Astrocyte of the cerebellum (primary cell): ENCODE data around the gene SNX14.

Experiments
- DNase-seq: peaks from one replicate; pipeline ENCODE4 v3.0.0-alpha.2; 2011; ENCODE audit warnings: low read depth
- H3K4me3 ChIP-seq: 2 replicates; pipeline ENCODE4 v1.5.1; 2011; ENCODE audit warnings: mild to moderate bottlenecking, low read depth, low read length, moderate library complexity
- in situ Hi-C: cut with HindIII; loops from 2 replicates; pipeline ENCODE4 v1.10.0; 2017; ENCODE audit warnings: low sequenced_read_pairs
- TF ChIP-seq, protein P1 (sequence below): IDR thresholded peaks from 2 replicates; pipeline ENCODE4 v1.5.1; 2012; ENCODE audit warnings: low read length, low read depth, moderate library complexity, mild to moderate bottlenecking; ENCODE audit errors: missing control alignments

SNX14 gene

DNA sequence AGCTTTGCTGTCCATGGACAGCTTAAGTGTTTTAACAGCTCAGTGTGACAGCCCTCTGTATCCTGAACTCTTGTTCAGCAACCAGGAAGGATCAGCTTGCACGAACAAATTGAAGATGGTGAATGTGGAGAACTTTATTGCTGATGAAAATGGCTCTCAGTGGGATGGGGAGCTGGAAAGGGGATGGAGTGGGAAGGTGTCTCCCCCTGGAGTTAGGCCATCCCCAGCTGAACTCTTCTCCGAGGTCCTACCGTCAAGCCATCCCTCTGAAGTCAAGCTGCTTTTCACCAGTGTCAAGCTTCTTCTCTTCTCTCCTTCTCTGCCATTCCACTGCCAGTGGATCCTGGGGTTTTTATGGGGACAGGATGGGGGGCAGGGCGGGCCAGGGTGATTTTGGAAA, 117.1 kb downstream of the SNX14 start:
- H3K4me3 ChIP-seq, result no peak overlapping the region
- no peak for DNase-seq
- in situ Hi-C loops, result no loop called here
- TF ChIP-seq, protein P1, sequence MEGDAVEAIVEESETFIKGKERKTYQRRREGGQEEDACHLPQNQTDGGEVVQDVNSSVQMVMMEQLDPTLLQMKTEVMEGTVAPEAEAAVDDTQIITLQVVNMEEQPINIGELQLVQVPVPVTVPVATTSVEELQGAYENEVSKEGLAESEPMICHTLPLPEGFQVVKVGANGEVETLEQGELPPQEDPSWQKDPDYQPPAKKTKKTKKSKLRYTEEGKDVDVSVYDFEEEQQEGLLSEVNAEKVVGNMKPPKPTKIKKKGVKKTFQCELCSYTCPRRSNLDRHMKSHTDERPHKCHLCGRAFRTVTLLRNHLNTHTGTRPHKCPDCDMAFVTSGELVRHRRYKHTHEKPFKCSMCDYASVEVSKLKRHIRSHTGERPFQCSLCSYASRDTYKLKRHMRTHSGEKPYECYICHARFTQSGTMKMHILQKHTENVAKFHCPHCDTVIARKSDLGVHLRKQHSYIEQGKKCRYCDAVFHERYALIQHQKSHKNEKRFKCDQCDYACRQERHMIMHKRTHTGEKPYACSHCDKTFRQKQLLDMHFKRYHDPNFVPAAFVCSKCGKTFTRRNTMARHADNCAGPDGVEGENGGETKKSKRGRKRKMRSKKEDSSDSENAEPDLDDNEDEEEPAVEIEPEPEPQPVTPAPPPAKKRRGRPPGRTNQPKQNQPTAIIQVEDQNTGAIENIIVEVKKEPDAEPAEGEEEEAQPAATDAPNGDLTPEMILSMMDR, result no peak

- H3K4me3 ChIP-seq, result no peak overlapping the region
- TF ChIP-seq, protein P1, result no peak
- in situ Hi-C loops, result no loop called here
- DNase-seq, result no peak
Measured at GRCh38 chr6:85473748-85474147, 119.9 kb downstream of the SNX14 start.

- TF ChIP-seq, protein P1, result no peak
- no peak for DNase-seq
- in situ Hi-C loops, result no loop called here
- H3K4me3 ChIP-seq, result no peak overlapping the region
Measured at GRCh38 chr6:85472744-85473143, 120.9 kb downstream of the SNX14 start.

DNA sequence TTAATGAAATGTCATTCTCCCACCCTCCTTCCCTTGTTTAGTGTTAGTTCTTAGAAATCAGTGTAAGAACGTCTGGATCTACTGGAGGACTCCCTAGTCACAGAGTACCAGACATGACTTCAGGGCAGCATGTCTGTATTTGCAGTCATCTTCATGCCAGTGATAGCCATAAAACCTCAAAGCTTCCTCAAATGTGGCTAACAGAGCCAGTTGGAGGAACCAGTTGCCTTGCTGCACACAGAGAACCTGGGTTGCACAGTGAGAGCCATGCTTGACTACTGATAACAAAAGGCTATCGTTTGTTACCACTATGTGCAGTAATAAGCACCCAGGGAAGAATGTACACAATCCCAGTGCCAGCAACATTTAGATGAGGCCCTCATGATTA, 123.6 kb downstream of the SNX14 start:
- in situ Hi-C loops, result no loop called here
- TF ChIP-seq, protein P1, result no peak
- DNase-seq, result no peak
- no peak overlapping the region for H3K4me3 ChIP-seq

- no peak overlapping the region for H3K4me3 ChIP-seq
- TF ChIP-seq, protein P1, result no peak
- DNase-seq, result no peak
- in situ Hi-C loops, result no loop called here
Measured at GRCh38 chr6:85469276-85470022, 124.2 kb downstream of the SNX14 start.

GRCh38 chr6:85468326-85468725, 125.3 kb downstream of the SNX14 start:
- in situ Hi-C loops, result no loop called here
- TF ChIP-seq, protein P1, result no peak
- no peak overlapping the region for H3K4me3 ChIP-seq
- DNase-seq, result no peak
